ENCODE results near the gene PNPLA1.

The PNPLA1 gene

GRCh38 chr6:36285797-36286196 is 15.9 kb downstream of the PNPLA1 start:
- no peak for DNase-seq

GRCh38 chr6:36286858-36287257 is 17.0 kb downstream of the PNPLA1 start:
- no peak for DNase-seq

GRCh38 chr6:36289281-36289878 is 19.5 kb downstream of the PNPLA1 start:
- no peak for DNase-seq

- no peak for DNase-seq
Measured at GRCh38 chr6:36290668-36291620, 21.1 kb downstream of the PNPLA1 start.

GRCh38 chr6:36292170-36292569 is 22.3 kb downstream of the PNPLA1 start:
- no peak for DNase-seq

GRCh38 chr6:36296240-36296639 is 26.4 kb downstream of the PNPLA1 start:
- DNase-seq: no peak

GRCh38 chr6:36297051-36297450 is 27.2 kb downstream of the PNPLA1 start:
- DNase-seq: no peak

GRCh38 chr6:36297511-36297910 is 27.7 kb downstream of the PNPLA1 start:
- DNase-seq: no peak

GRCh38 chr6:36298027-36298426 is 28.2 kb downstream of the PNPLA1 start:
- DNase-seq: no peak

- DNase-seq: no peak
Measured at GRCh38 chr6:36301085-36301658, 31.3 kb downstream of the PNPLA1 start.

GRCh38 chr6:36301781-36302180 is 31.9 kb downstream of the PNPLA1 start:
- DNase-seq: no peak

- peak; percentile 38 for DNase-seq
Measured at GRCh38 chr6:36302227-36302976, 32.5 kb downstream of the PNPLA1 start.

- DNase-seq: no peak
Measured at GRCh38 chr6:36305885-36306284, 36.0 kb downstream of the PNPLA1 start.

GRCh38 chr6:36306375-36306774 is 36.5 kb downstream of the PNPLA1 start:
- no peak for DNase-seq

GRCh38 chr6:36308514-36308913 is 38.7 kb downstream of the PNPLA1 start:
- DNase-seq: no peak

- no peak for DNase-seq
Measured at GRCh38 chr6:36309203-36309602, 39.3 kb downstream of the PNPLA1 start.

GRCh38 chr6:36309900-36310299 is 40.0 kb downstream of the PNPLA1 start:
- no peak for DNase-seq

- no peak for DNase-seq
Measured at GRCh38 chr6:36312854-36313648, 43.2 kb downstream of the PNPLA1 start.

GRCh38 chr6:36313649-36313936 is 43.7 kb downstream of the PNPLA1 start:
- DNase-seq: no peak

- DNase-seq: no peak
Measured at GRCh38 chr6:36314221-36315014, 44.6 kb downstream of the PNPLA1 start.

- DNase-seq: no peak
Measured at GRCh38 chr6:36315921-36316320, 46.1 kb downstream of the PNPLA1 start.

- DNase-seq: no peak
Measured at GRCh38 chr6:36317623-36318022, 47.8 kb downstream of the PNPLA1 start.
